Activated effector memory CD4-positive, alpha-beta T cell treated with anti-CD3 and anti-CD28 coated beads, Interleukin-2, amount 50 U/mL, for 16 hours (primary cell): Measurements from ENCODE around the gene JDP2.
A peak's percentile ranks its signal among the peaks of the same experiment; 100 is the strongest.

Source experiments
- DNase-seq: peaks from one replicate; pipeline ENCODE4 v3.0.0-alpha.2; 2020

Gene JDP2

DNA sequence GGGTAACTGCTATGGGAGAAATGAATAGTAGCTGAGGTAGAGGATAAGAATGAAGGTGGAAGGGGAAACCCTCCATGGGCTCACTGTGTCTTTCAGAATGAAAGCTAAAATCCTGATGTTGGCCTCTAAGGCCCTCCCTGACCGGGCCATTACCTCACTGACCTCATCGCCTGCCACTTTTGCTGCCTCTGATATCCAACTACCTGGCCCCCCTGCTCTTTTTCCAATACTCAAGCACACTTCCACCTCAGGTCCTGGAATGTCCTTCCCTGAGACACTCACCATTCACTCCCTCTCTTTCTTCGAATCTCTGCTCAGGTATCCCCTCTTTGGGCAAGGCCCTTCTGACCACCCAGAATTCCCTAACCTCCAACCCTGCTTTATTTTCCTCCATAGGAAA lies 93.0 kb downstream of the JDP2 start:
- no peak for DNase-seq

DNA sequence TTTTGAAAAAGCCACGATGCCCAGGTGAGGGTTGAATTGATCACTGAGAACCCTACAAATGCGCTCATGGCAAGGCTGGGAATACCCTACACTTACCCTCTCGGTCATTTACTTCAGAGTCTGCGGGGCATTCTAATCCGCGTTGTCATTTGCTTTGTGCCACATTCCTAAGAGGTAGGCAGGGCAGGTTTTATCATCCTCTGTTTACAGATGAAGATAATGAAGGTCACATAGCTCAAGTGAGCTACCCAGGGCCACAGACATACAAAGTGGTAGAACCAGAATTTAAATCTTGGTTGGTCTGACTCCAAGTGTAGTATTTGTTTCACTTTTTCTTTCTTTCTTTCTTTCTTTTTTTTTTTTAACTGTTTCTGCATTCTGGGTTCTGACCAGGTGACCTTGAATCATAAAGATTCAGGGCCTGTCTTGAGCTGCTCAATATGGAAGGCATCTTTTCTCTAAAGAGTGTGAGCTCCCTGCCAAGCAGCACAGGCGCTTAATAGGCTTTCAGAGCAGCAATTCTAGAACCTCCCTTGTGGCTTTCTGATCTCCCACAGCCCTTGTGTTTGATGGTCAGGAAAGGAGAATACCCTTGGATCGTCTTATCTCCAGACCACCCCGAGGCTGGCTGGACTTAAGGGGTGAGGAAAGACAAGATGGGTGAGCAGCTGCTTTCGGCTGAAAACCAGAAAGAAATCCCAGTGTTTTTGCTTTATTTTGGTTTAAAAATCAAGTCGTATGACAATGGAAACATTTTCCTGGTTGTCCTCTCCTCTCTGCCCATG lies 93.8 kb downstream of the JDP2 start:
- DNase-seq: no peak

DNA sequence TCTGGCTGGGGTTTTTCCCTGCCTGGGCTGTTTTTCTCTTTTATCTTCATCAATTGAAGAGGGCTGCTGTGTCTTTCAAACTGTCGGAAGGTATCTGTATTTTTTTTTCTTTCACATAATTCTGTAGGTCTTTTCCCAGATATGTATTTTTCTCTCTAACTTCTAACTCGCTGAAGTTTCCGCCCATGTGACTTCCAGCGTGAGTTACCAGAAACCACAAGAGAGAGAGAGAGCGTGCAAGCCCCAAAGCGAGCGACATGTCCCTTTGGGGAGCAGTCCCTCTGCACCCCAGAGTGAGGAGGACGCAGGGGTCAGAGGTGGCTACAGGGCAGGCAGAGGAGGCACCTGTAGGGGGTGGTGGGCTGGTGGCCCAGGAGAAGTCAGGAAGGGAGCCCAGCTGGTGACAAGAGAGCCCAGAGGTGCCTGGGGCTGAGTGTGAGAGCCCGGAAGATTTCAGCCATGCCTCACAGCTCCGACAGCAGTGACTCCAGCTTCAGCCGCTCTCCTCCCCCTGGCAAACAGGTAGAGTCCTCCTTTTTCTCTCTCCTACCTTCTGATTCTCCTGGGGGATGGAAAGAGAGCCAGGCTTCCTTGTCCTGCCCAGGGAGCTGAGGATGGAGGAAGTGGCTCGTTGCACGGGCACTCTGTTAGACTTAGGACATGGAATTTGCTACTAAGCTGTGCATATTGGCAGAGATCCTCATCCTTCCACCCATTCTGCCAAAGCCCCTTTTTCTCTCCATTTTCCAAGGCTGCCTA lies 94.6 kb downstream of the JDP2 start, which contains the start of gene BATF:
Gene BATF (plus strand): TSS at position 246 of the 759 bp plus-strand sequence. CDS start 214 bp downstream, at position 460.
- DNase-seq: peak; percentile 92

DNA sequence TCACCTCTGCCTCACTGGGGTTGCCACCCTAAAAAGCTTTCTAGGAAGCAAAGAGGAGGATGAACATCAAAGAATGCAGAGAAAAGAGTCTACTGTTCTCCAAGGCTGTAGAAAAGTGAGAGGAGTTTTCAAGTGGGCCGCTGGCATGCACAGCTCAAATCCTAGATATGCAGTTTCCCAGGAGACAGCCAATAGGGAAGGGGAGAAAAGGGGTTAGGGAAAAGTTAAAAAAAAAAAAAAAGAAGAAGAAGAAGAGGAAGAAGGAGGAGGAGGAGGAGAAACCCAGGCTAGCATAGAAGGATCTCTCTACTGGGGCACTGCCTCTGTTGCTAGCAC lies 95.1 kb downstream of the JDP2 start:
- no peak for DNase-seq
